GM19043 (cell line): ENCODE data around the gene TLR3.

ENCODE experiments used
- ATAC-seq: cut with Tn5 transposase; IDR thresholded peaks from one replicate; pipeline ENCODE4 v1.9.1; 2021; ENCODE audit warnings: low read depth; ENCODE audit not compliant: unreplicated experiment

Gene TLR3

GRCh38 chr4:186104114-186104889 lies 35.3 kb downstream of the TLR3 start, which contains the start of gene FAM149A:
TSS of gene FAM149A (plus strand) at chr4:186104704.
- ATAC-seq = peak; percentile 70

GRCh38 chr4:186104890-186105646 lies 36.1 kb downstream of the TLR3 start:
- peak; percentile 34 for ATAC-seq

GRCh38 chr4:186105647-186106321 lies 36.8 kb downstream of the TLR3 start:
- ATAC-seq = no peak

GRCh38 chr4:186107947-186108346 lies 39.0 kb downstream of the TLR3 start:
- no peak for ATAC-seq

- ATAC-seq = no peak
Measured at GRCh38 chr4:186108391-186108790, 39.4 kb downstream of the TLR3 start.

GRCh38 chr4:186109245-186109644 lies 40.3 kb downstream of the TLR3 start:
- ATAC-seq = no peak

GRCh38 chr4:186116697-186117096 lies 47.7 kb downstream of the TLR3 start:
- no peak for ATAC-seq

GRCh38 chr4:186118582-186118981 lies 49.6 kb downstream of the TLR3 start:
- ATAC-seq = no peak

GRCh38 chr4:186121057-186121456 lies 52.1 kb downstream of the TLR3 start:
- ATAC-seq = no peak

GRCh38 chr4:186128842-186129241 lies 59.9 kb downstream of the TLR3 start:
- no peak for ATAC-seq

- ATAC-seq = no peak
Measured at GRCh38 chr4:186131935-186132334, 63.0 kb downstream of the TLR3 start.

- ATAC-seq = no peak
Measured at GRCh38 chr4:186132577-186133242, 63.8 kb downstream of the TLR3 start.

GRCh38 chr4:186134257-186134656 lies 65.3 kb downstream of the TLR3 start:
- peak; percentile 99 for ATAC-seq

- ATAC-seq = no peak
Measured at GRCh38 chr4:186134861-186135260, 65.9 kb downstream of the TLR3 start.

- no peak for ATAC-seq
Measured at GRCh38 chr4:186137196-186137794, 68.3 kb downstream of the TLR3 start.
